CD4-positive, alpha-beta T cell treated with Interleukin-15 for 1 hour (primary cell): ENCODE results near the gene LEF1.

ENCODE experiments used
- DNase-seq: peaks from one replicate; pipeline ENCODE4 v3.0.0-alpha.2; 2020

LEF1 gene

DNA sequence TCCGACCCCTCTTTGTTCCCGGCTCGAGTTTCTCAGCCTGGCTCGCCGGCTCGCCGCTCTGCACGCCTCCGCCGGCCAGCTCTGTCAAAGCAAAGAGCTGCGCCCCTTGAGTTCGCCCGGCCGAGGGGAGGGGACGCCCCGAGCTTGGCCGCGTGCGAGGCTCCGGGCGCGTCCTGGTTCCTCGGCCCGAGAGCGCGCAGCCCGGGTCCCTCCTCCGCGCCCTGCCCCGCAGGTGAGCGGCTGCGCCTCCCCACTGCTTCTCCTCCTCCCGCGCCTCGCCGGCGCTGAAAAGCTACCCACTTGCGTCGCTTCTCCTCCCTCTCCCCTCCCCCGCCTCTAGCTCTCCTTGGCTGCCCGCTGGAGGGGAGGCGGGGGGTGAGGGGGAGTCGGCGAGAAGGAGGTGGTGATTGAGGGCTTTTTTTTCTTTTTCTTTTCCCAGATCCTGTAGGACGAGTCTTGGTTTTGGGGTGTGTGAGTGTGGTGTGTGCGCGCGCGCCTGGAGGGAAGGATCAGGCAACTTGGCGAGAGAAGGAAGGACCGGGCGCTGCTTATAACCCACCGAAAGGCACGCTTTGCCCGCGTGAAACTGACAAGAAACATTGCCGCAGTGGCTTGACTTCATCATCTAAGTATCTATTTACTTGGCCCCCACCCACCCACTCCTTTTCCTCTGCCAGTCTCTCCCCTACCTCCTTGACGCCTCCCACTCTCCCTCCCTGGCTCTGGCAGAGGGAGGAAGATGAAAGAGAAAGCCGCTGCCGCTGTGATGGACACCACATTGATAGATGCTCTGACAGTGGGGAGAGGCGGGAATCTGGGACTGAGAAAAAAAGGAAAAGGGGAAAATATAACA is at the start of gene LEF1:
LEF1 (minus strand) TSS at position 262 of the 853 bp plus-strand sequence. CDS start 1,165 bp downstream, outside the sequence.
- peak; percentile 65 for DNase-seq

GRCh38 chr4:108216510-108216909 is 47.8 kb upstream of the LEF1 start:
- DNase-seq = no peak

DNA sequence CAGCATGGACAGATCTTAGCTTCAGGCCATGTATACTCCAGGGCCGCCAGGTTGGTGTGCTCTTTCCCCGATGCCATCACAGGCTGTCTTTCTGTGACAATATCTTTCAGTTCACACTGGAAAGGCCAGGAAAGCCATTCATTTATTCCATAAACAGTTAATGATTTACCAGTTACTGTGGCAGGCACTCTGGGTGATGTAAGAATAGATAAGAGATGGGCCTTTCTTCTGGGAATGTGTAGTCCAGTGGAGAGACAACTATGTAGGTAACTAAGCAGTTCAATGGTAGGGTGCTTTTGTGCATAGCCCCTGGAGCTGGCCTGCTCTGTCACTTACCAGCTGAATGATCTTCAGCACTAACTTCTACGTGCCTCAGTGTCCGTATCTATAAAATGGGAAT is 46.3 kb upstream of the LEF1 start:
- DNase-seq = no peak

- DNase-seq = no peak
These were observed 45.0 kb upstream of the LEF1 start for GRCh38 chr4:108213723-108214122.

DNA sequence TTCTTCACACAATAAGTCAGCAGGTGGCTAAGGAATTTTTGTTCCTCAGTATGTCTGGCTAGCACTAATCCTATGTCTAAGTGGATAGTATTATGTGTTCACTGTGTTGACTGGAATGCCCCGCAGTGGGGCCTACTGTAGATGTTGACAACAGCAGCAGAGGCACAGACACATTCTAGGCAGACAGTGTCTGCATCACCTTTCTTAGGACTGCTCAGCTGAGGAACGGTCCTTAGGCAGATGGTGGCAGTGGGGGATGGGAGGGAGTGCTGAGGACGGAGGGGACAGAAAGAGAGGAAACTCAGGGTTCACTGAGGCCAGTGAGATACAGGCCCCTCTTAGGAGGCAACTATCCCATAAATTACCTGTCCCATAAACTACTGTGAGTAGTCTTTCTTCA is 44.6 kb upstream of the LEF1 start:
- no peak for DNase-seq

DNA sequence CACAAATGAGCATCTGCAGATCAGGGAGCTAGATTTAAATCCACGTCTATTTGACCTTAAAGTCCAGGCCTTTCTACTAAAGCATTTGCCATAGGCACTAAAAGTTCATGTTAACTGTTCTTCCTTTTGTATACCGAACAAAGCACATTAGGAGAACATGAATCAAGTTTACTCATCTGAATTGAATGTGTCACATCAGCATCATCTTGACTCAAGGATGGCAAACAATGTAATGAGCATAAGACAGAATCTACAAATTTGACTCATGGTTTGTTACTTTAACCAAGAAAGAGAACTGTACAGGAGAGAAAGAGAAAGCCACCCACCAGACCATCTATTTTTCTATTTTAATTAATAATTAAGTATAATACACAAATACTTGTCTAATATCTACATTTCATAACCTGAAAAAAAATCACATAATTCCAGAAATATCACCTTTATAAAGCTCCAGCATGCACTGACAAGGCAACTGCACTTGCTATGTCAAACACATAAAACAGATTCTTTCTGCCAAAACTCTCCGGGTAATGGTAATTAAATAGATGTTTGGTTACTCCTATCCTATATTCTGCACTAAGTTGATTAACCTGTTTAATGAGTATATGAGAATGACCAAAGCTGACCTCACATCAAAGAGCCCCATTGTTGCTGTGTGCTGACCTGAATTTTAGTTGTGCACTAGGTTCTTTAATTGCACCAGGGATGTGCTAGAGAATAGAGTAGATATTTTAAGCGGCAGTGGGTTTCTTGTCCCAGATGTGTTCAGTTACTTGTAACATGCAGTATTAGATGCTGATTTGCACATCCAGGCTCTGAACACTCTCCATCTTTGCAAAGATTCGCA is 42.5 kb upstream of the LEF1 start:
- DNase-seq = no peak

- DNase-seq = no peak
These were observed 40.8 kb upstream of the LEF1 start for GRCh38 chr4:108209489-108209888.

GRCh38 chr4:108205859-108206258 is 37.1 kb upstream of the LEF1 start:
- DNase-seq = no peak

DNA sequence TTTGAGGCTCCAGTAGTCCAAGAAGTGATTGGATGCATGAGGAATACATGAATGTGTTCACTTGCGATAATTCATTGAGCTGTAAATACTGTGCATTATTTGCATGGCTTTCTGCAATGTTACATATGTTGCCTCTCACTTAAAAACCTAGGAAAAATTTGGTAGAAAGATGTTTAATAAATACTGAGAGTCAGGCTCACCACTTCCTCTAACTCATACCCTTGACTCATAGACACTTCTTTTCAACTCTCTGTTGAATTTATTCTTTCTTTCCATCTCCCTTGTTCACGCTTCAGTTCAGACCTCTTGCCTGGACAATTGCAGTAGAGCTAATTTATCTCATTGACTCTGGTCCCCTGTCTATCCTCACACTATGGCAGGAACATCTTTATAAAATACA is 35.8 kb upstream of the LEF1 start:
- DNase-seq = no peak

GRCh38 chr4:108203377-108203776 is 34.6 kb upstream of the LEF1 start:
- DNase-seq = no peak

DNA sequence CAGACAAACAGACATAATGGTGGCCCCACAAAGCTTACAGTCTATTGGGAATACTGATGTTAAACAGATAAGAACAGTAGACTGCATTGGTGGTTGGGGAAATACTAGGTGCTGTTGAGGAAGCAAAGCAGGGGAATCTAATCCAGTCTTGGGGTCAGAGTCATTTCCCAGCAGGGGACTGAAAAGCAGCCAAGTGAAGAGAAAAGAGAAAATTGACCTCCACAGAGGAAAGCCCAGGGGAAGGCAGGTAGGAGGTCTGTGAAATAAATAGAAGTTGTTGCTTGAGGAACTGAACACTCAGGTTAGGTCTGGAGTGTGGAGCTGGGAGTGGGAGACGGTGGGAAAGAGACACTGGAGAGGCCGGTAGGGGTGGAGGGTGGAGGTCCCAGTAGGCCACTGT is 33.0 kb upstream of the LEF1 start:
- DNase-seq = no peak

GRCh38 chr4:108199881-108200280 is 31.1 kb upstream of the LEF1 start:
- no peak for DNase-seq

GRCh38 chr4:108193886-108194672 is 25.3 kb upstream of the LEF1 start:
- no peak for DNase-seq

GRCh38 chr4:108192935-108193334 is 24.2 kb upstream of the LEF1 start:
- no peak for DNase-seq

DNA sequence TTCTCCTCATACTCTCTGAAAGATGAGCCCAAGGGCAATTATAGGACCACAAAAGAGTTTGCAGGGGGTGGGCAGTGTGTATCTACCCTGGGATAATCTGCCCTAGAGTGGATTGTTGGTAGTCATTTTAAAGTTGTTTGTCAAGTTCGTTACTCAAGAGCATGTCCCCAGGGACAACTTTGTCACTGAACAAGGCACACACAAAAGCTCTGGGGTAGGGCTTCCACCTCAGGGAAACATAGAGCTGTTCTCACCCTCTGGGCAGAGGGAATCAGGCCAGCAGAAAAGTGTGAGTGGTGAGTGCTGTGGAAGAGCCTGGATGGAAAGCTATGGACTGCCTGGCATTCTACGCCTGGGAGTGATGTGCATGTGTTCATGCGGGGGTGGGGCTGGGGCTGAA is 23.3 kb upstream of the LEF1 start:
- no peak for DNase-seq

GRCh38 chr4:108191269-108191914 is 22.7 kb upstream of the LEF1 start:
- no peak for DNase-seq

DNA sequence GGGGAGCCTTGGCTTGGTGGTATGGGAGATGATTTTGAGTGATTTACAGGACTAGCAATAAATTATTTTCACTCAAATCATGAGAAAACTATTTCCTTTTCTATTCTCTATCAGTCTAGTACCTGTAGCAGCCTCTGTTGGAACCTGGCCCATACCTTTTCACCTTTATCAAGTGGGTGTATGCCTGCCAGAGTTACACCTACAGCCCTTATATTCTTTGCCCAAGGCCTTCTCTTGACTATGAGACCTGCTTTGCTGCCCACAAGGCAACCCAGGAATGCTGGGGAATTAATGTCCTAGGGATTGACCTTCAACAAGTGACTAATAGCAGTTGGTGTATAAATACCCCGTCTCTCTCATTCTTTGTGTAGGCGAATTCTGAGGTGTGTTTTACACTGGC is 20.0 kb upstream of the LEF1 start:
- DNase-seq = no peak

DNA sequence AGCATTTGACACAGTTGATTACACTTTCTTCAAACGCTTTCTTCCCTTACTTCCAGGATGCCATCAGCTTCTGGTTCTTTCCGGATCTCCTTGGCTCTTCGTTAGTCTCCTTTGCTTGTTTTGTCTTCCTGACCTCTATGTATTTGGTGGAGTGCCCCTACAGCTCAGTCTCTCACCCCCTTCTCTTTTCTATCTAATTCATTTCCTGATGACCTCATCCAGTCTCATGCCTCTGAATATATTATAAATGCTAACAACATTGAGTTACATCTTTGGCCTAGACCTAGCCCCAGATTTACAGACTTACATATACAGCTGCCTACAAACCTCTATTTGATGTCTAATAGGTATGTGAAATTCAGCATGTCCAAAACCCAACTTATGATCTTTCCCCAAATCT is 16.5 kb upstream of the LEF1 start:
- DNase-seq = no peak

GRCh38 chr4:108184453-108185049 is 15.8 kb upstream of the LEF1 start:
- DNase-seq = no peak

GRCh38 chr4:108181704-108182103 is 13.0 kb upstream of the LEF1 start:
- no peak for DNase-seq

- no peak for DNase-seq
These were observed 11.8 kb upstream of the LEF1 start for GRCh38 chr4:108180513-108180912.

DNA sequence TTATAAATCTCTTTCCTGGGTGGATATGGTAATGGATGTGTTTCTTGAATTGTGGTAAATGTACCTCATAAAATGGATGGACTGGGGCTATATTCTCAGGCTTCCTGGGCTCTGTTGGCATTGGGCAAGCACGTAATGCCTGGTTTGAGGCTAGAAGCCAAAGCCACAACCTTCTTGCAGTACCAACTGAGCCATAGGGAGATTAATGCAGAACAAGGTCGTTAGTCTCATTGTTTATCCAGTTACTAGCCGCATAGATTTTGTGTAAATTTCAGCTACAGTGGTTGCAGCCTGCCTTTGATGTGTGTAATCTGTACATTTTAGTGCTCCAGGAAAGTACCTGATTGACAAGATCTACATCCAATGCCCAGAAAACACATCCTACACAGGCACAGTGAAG is 7.2 kb upstream of the LEF1 start:
- DNase-seq = no peak
